Endothelial cell (in vitro differentiated cells): ENCODE results near the gene KRT80. TPM values are rescaled to one million over a fixed set of nuclear protein-coding genes. Genes with fewer than 3 reads are reported as not detected.

Experiments used
- DNase-seq: peaks from one replicate; pipeline ENCODE4 v3.0.0; 2021; ENCODE audit warnings: low spot score
- H3K27ac Mint-ChIP-seq: one replicate; pipeline ENCODE4 v1.8.0; 2021; ENCODE audit warnings: mixed read lengths, inconsistent platforms; ENCODE audit not compliant: unreplicated experiment
- H3K27me3 Mint-ChIP-seq: one replicate; pipeline ENCODE4 v1.8.0; 2021; ENCODE audit warnings: mild to moderate bottlenecking, moderate library complexity, mixed read lengths, inconsistent platforms; ENCODE audit not compliant: unreplicated experiment
- H3K36me3 Mint-ChIP-seq: one replicate; pipeline ENCODE4 v1.8.0; 2021; ENCODE audit warnings: mild to moderate bottlenecking, low read depth, mixed read lengths, inconsistent platforms; ENCODE audit not compliant: unreplicated experiment
- H3K4me1 Mint-ChIP-seq: one replicate; pipeline ENCODE4 v1.8.0; 2021; ENCODE audit warnings: mild to moderate bottlenecking, mixed read lengths, inconsistent platforms; ENCODE audit not compliant: unreplicated experiment
- H3K4me3 Mint-ChIP-seq: one replicate; pipeline ENCODE4 v1.8.0; 2021; ENCODE audit warnings: mild to moderate bottlenecking, mixed read lengths, inconsistent platforms; ENCODE audit not compliant: unreplicated experiment
- H3K9me3 Mint-ChIP-seq: one replicate; pipeline ENCODE4 v1.8.0; 2021; ENCODE audit warnings: mixed read lengths, inconsistent platforms; ENCODE audit not compliant: unreplicated experiment
- CTCF ChIP-seq: fragments of 200-600 bp; sonication (generic); IDR thresholded peaks from one replicate; pipeline ENCODE4 v1.5.0; 2021; ENCODE audit warnings: antibody characterized with exemption; ENCODE audit not compliant: unreplicated experiment
- total RNA-seq: library from RNA; stranded (reverse); fragmentation: NEBNext Ultra II Directional; extraction: Animal tissue kit (Norgen Biotek cat#: 25700); gene quantifications from one replicate; pipeline ENCODE4 v1.2.1, GENCODE V29; 2021; ENCODE audit not compliant: unreplicated experiment

KRT80 gene
- total RNA-seq, 1 donor from 2014 or later = 1.5 TPM

DNA sequence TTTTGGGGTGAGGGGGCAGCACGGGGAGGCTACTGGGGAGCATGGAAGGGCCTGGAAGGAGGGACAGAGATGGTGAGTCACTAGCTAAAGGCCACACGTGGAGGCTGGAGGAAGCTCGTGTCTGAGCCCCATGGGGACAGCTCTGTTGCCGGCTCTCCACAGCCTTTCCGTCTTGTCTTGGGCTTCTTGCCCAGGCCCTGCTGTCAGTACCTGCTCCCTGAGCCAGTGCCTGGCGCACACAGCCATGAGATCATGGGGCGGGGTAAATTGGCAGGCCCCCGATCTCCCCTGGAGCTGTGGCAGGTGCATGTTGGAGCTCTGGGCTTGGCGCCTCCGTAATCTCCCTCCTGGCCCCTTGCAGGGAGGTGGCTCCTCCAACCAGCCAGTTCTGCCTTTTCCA, 16.1 kb upstream of the KRT80 start:
- H3K27ac Mint-ChIP-seq = no peak overlapping the region
- H3K36me3 Mint-ChIP-seq = peaks cover 4% of the 10 kb centered on the region
- H3K9me3 Mint-ChIP-seq = no peaks in the 10 kb centered on the region
- no peak overlapping the region for H3K4me3 Mint-ChIP-seq
- TF ChIP-seq CTCF = no peak
- peaks cover 31% of the 10 kb centered on the region for H3K4me1 Mint-ChIP-seq
- H3K27me3 Mint-ChIP-seq = peaks cover 8% of the 10 kb centered on the region
- DNase-seq = no peak

DNA sequence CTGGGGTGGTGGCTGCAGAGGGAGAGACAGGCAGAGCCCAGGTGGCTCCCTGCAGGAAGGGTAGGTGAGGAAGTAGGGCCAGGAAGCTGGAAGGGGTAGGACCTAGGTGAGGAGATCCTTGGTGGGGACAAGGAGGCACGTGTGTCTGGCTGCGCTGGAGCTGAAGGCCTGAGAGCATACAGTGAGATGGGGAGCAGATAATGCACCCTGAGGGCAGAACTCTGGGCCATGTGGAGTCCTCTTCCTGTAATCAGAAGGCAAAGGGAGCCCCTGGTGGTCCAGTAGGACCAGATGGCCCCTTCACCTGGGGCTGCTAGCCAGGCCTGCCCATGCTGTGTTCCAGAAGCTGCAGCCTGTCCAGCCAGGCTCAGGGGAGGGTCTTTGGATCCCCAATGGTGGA, 15.3 kb upstream of the KRT80 start:
- Mint-ChIP-seq H3K4me3 (no peak overlapping the region), H3K36me3 (peaks cover 4% of the 10 kb centered on the region), H3K27me3 (peaks cover 10% of the 10 kb centered on the region), H3K27ac (no peak overlapping the region), H3K9me3 (no peaks in the 10 kb centered on the region), H3K4me1 (peaks cover 37% of the 10 kb centered on the region)
- TF ChIP-seq CTCF = no peak
- DNase-seq = no peak

GRCh38 chr12:52206304-52207040, 14.7 kb upstream of the KRT80 start:
- Mint-ChIP-seq H3K4me3 (no peak overlapping the region), H3K27me3 (peaks cover 11% of the 10 kb centered on the region), H3K9me3 (no peaks in the 10 kb centered on the region), H3K4me1 (peaks cover 41% of the 10 kb centered on the region), H3K27ac (no peak overlapping the region), H3K36me3 (peaks cover 6% of the 10 kb centered on the region)
- DNase-seq = no peak
- TF ChIP-seq CTCF = no peak

DNA sequence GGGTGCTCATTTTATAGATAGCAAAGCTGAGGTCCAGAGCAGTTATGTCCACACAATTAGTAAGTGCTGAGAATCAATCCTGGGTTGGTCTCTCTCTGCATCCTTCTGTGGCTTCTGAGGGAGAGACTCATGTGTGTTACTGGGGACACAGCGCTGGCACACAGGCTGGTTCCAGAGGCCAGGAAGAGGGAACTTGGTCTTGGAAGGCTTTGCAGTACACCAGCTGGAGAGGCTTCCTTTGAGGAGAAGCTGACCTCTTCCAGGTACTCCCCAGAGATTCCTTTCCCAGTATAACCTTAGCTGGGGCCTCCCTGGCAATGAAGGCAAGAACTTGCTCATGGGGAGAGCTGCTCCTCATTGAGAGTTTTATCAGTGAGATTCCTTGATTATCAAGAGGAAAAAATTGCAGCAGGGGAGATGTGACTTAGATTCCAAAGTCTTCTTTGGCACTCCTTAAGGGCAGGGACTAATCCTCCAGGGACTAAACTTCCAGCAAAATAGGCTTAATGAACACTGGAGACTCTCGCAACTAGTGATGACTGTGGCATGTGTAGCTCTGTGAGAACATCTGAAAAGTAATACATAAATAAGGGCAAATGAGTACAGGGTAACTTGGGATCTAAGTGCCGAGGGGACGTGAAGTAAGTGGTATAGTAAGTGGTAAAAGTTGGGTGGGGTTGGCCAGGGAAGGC, 13.9 kb upstream of the KRT80 start:
- Mint-ChIP-seq H3K4me3 (no peak overlapping the region), H3K27me3 (peaks cover 8% of the 10 kb centered on the region), H3K27ac (no peak overlapping the region), H3K36me3 (peaks cover 8% of the 10 kb centered on the region), H3K9me3 (no peaks in the 10 kb centered on the region), H3K4me1 (peaks cover 40% of the 10 kb centered on the region)
- no peak for DNase-seq
- TF ChIP-seq CTCF = no peak

DNA sequence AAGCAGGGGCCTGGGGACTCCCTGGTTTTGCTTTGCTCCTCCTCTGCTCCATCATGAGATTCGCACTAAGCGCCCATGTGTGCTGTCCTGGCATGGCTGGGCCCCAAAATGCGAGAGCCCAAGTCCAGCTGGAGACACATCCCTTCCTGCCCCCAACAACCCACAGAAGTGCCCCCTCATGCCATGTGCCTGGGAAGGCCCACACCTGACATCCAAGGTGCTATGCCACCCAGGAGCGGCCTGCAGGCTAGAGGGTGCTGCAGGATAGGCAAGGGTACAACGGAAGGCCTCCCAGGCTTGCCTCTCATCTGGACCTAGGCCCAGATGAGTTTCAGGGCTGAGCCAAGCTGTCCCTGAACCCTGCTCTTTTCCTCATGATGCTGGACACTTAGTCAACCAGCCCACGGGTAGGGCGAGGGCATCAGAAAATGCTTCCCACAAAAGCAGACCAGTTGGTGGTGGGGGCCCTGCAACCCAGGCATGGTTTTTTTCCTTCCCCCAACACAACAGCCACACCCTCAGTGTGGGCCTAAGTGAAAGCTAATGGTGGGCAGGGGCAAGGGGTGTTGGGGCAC, 13.2 kb upstream of the KRT80 start:
- no peak overlapping the region for H3K27ac Mint-ChIP-seq
- no peak for TF ChIP-seq CTCF
- H3K4me3 Mint-ChIP-seq = no peak overlapping the region
- H3K9me3 Mint-ChIP-seq = no peaks in the 10 kb centered on the region
- H3K36me3 Mint-ChIP-seq = peaks cover 8% of the 10 kb centered on the region
- DNase-seq = no peak
- H3K4me1 Mint-ChIP-seq = peaks cover 39% of the 10 kb centered on the region
- peaks cover 8% of the 10 kb centered on the region for H3K27me3 Mint-ChIP-seq
